T-helper 2 cell treated with Interferon-gamma antibody and Interleukin-4, amounts not matched to agents 100 ng/mL and 5 ng/mL, for 36 hours (primary cell): ENCODE data around the gene SMAP2. TPM values are rescaled to one million over a fixed set of nuclear protein-coding genes. Genes with fewer than 3 reads are reported as not detected.

Experiments
- intact Hi-C: fragments of 100-400 bp; cut with micrococcal nuclease; formaldehyde crosslinking; loops from one replicate; pipeline ENCODE4 v1.15.1; 2023
- total RNA-seq: library from RNA; stranded (reverse); gene quantifications from 2 replicates; pipeline ENCODE4 v1.2.3, GENCODE V29; 2022

Gene SMAP2
- total RNA-seq, 1 donor from 2014 or later: 107 TPM

GRCh38 chr1:40388456-40389321 lies 15.2 kb downstream of the SMAP2 start:
- intact Hi-C loops: loop anchor here (1.0 to 10.0 kb wide), 4 partner anchors 16 to 306 kb away; partner anchors contain the start of genes NFYC and ZMPSTE24

GRCh38 chr1:40389322-40389803 lies 15.8 kb downstream of the SMAP2 start:
- intact Hi-C loops: loop anchor here (1.0 to 10.0 kb wide), 4 partner anchors 15 to 305 kb away; partner anchors contain the start of genes NFYC and ZMPSTE24

GRCh38 chr1:40389871-40390560 lies 16.5 kb downstream of the SMAP2 start:
- intact Hi-C loops: loop anchor here (1.0 to 10.0 kb wide), 4 partner anchors 14 to 305 kb away; partner anchors contain the start of genes NFYC and ZMPSTE24

- intact Hi-C loops: no loop called here
These were observed 17.3 kb downstream of the SMAP2 start for GRCh38 chr1:40390857-40391256.

GRCh38 chr1:40391688-40392145 lies 18.2 kb downstream of the SMAP2 start:
- intact Hi-C loops: no loop called here

GRCh38 chr1:40392221-40392620 lies 18.7 kb downstream of the SMAP2 start:
- intact Hi-C loops: no loop called here

- intact Hi-C loops: no loop called here
These were observed 19.6 kb downstream of the SMAP2 start for GRCh38 chr1:40393173-40393572.

- intact Hi-C loops: loop anchor here (1.0 to 2.0 kb wide), 2 partner anchors 8 to 14 kb away; no protein-coding TSS in a partner anchor
These were observed 21.1 kb downstream of the SMAP2 start for GRCh38 chr1:40394491-40395172.

- intact Hi-C loops: loop anchor here (1.0 to 2.0 kb wide), 2 partner anchors 9 to 15 kb away; no protein-coding TSS in a partner anchor
These were observed 22.0 kb downstream of the SMAP2 start for GRCh38 chr1:40395190-40396175.

GRCh38 chr1:40396420-40396819 lies 22.9 kb downstream of the SMAP2 start:
- intact Hi-C loops: no loop called here

GRCh38 chr1:40397258-40397657 lies 23.7 kb downstream of the SMAP2 start:
- intact Hi-C loops: no loop called here

- intact Hi-C loops: no loop called here
These were observed 26.6 kb downstream of the SMAP2 start for GRCh38 chr1:40399984-40400704.

GRCh38 chr1:40401473-40402201 lies 28.1 kb downstream of the SMAP2 start:
- intact Hi-C loops: loop anchor here (2.0 kb wide), 1 partner anchor 17 kb away; no protein-coding TSS in a partner anchor

- intact Hi-C loops: loop anchor here (1.0 to 2.0 kb wide), 5 partner anchors 16 to 260 kb away; no protein-coding TSS in a partner anchor
These were observed 31.3 kb downstream of the SMAP2 start for GRCh38 chr1:40404670-40405462.

- intact Hi-C loops: loop anchor here (2.0 kb wide), 1 partner anchor 261 kb away; no protein-coding TSS in a partner anchor
These were observed 32.3 kb downstream of the SMAP2 start for GRCh38 chr1:40405812-40406211.

- intact Hi-C loops: no loop called here
These were observed 33.9 kb downstream of the SMAP2 start for GRCh38 chr1:40407453-40407852.

GRCh38 chr1:40409467-40409866 lies 35.9 kb downstream of the SMAP2 start:
- intact Hi-C loops: no loop called here

- intact Hi-C loops: no loop called here
These were observed 37.8 kb downstream of the SMAP2 start for GRCh38 chr1:40411294-40411693.
